NB4 (cell line): ENCODE measurements around the gene ADAM12.

ENCODE experiments used
- CTCF ChIP-seq: IDR thresholded peaks from one replicate; pipeline ENCODE4 v1.5.1; 2012; ENCODE audit warnings: low read depth, low read length
- MYC ChIP-seq: IDR thresholded peaks from 2 replicates; pipeline ENCODE4 v1.6.1; 2011; ENCODE audit warnings: low read depth, low read length
- POLR2A ChIP-seq: IDR thresholded peaks from 2 replicates; pipeline ENCODE4 v1.6.1; 2011; ENCODE audit warnings: mild to moderate bottlenecking; ENCODE audit not compliant: insufficient read length; ENCODE audit errors: extremely low read depth
- TF ChIP-seq, protein P1 (sequence below): IDR thresholded peaks from 2 replicates; pipeline ENCODE4 v1.6.1; 2011; ENCODE audit warnings: low read depth, low read length

DNA sequence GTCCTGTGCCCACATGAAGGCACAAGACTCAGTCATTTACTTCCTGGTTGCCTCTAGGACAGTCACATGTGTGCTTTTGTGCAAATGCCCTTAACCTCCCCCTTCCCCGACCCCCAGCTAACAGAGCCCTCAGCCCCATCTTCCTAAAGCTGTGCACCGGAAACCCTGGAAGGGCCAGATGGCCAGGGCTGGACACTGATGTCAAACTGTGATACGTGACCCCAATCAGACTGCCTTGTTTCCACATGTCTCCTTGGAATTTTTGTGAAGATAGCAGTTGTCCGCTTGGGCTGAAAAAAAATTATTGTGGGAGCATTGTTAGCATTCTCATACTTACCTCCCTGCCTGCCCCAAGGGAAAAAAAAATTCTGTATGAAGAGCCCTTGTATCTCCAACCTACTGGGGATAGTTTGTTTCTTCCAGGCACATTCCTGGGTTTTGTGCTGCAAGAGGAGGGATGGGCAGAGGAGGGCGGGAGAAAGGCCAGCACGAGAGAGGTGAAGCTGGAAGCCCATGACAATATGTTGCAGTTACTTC is 17.0 kb upstream of the ADAM12 start:
- TF ChIP-seq CTCF (no peak), POLR2A (no peak), MYC (no peak)
- TF ChIP-seq, protein P1, sequence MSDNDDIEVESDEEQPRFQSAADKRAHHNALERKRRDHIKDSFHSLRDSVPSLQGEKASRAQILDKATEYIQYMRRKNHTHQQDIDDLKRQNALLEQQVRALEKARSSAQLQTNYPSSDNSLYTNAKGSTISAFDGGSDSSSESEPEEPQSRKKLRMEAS, result no peak
